Measurements from ENCODE around the gene ZDHHC12.

ZDHHC12 gene

DNA sequence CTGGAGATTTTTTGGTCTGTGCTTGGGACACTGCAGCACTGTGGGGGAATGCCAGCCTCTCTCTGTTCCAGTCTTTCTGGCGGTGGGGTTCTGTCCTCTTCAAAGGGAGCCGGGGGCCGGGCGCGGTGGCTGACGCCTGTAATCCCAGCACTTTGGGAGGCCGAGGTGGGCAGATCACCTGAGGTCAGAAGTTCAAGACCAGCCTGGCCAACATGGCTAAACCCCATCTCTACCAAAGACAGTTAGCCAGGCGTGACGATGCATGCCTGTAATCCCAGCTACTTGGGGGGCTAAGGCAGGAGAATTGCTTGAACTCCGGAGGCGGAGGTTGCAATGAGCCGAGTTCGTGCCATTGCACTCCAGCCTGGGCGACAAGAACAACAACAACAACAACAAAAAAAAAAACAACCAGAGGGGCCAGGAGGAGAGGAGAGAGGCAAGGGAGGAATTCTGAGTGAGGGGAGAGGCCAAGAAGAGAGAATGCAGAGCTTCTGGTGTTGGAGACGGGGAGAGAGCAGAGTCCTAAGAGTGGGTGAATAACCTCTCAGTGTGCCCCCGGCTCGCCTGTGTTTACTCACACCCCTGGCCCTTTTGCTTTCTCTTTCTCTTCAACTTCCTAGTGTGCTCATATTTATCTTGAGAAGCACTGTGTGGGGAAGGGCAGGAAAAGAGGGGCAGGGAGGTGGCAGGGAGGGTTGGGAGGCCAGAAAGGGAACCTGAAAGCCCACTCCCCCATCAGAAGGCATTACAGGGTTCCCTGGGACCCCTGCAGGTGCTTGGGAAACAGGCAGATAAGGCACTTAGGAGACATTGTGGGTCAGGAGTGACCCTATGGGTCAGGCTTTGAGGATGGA lies 38.1 kb downstream of the ZDHHC12 start:
- DNase-seq = peak; percentile 24 to 42

GRCh38 chr9:128684325-128685199 lies 39.4 kb downstream of the ZDHHC12 start:
- DNase-seq = peak; percentile 80 to 86

- DNase-seq = peak in 1 of 2 experiments; percentile 25
Observed at GRCh38 chr9:128684065-128684324, 39.9 kb downstream of the ZDHHC12 start.

- peak; percentile 46 to 59 for DNase-seq
Observed at GRCh38 chr9:128683340-128684064, 40.4 kb downstream of the ZDHHC12 start.

DNA sequence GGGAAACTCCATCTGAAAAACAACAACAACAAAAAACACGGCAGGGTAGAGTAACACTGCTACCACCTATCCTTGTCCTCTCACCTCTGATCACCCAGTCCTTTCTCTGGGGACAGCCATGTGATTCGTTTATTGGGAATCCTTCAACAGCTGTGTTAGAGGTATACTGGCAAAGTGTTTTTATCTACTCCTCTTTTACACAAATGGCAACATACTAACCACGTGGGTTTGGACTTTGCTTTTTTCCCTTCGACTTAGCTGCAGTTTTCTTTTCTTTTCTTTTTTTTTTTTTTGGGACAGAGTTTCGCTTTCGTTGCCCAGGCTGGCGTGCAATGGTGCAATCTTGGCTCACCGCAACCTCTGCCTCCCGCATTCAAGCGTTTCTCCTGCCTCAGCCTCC lies 46.1 kb downstream of the ZDHHC12 start:
- DNase-seq = no peak

DNA sequence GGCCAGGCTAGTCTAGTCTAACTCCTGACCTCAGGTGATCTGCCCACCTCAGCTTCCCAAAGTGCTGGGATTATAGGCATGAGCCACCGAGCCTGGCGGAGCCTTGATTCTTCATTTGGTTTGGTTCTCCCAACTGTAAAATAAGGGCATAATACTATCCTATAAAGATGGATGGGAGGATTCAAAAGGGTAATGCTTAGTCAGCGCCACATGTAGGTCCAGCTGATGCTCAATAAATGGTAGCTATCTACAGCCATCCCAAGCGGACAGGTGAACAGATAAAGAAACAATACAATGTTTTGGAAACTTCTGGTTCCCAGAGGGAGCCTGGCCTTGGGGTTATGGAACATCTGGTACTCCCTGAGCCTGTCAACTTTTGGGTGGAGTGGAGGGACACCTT lies 48.5 kb downstream of the ZDHHC12 start:
- DNase-seq = no peak
